PC-3 (cell line): ENCODE measurements around the gene VANGL2.

Experiments
- CTCF ChIP-seq: fragments of 300-600 bp; sonication (generic); conservative IDR thresholded peaks from 2 replicates; pipeline ENCODE4 v1.5.1; 2017; ENCODE audit warnings: antibody characterized with exemption, low read depth, mild to moderate bottlenecking, low read length
- EZH2 ChIP-seq: fragments of 300-600 bp; sonication (generic); IDR thresholded peaks from one replicate; pipeline ENCODE4 v1.6.1; 2017; ENCODE audit warnings: antibody characterized with exemption, mild to moderate bottlenecking, low read length; ENCODE audit not compliant: unreplicated experiment
- EZH2phosphoT487 ChIP-seq: fragments of 300-600 bp; sonication (generic); IDR thresholded peaks from 2 replicates; pipeline ENCODE4 v1.6.1; 2018; ENCODE audit warnings: mild to moderate bottlenecking, antibody characterized with exemption, low read length, borderline replicate concordance

GRCh38 chr1:160358073-160358472 is 42.3 kb upstream of the VANGL2 start:
- no peak for TF ChIP-seq CTCF
- no peak for TF ChIP-seq EZH2phosphoT487
- no peak for TF ChIP-seq EZH2
